WTC11 (cell line): ENCODE measurements around the gene KDM4C. TPM values are rescaled to one million over a fixed set of nuclear protein-coding genes. Genes with fewer than 3 reads are reported as not detected.

Experiments
- ATAC-seq: fragments of 200-7000 bp; cut with Tn5 transposase; 2 replicates; pipeline ENCODE4 v1.10.0; 2021; ENCODE audit warnings: mild to moderate bottlenecking, moderate library complexity
- CTCF ChIA-PET: fragments of 300-600 bp; sonication (Branson Sonifier 250); formaldehyde crosslinking; loops from one replicate; lab custom pipeline; 2021; ENCODE audit warnings: antibody characterized with exemption; lab: Charles Lee
- POLR2A ChIA-PET: fragments of 350-600 bp; sonication (Branson Sonifier 250); formaldehyde crosslinking; loops from one replicate; lab custom pipeline; 2021; ENCODE audit warnings: antibody characterized with exemption; lab: Charles Lee
- DNase-seq: peaks from one replicate; pipeline ENCODE4 v3.0.0; 2021; ENCODE audit warnings: low spot score
- H3K27ac Mint-ChIP-seq: 2 replicates; pipeline ENCODE4 v1.8.0; 2021; ENCODE audit warnings: mixed read lengths
- H3K27me3 Mint-ChIP-seq: 2 replicates; pipeline ENCODE4 v1.8.0; 2021; ENCODE audit warnings: low read depth, mild to moderate bottlenecking, moderate library complexity, mixed read lengths
- H3K36me3 Mint-ChIP-seq: 2 replicates; pipeline ENCODE4 v1.8.0; 2021; ENCODE audit warnings: mixed read lengths
- H3K4me1 Mint-ChIP-seq: 2 replicates; pipeline ENCODE4 v1.8.0; 2022; ENCODE audit warnings: mixed read lengths
- H3K4me3 Mint-ChIP-seq: 2 replicates; pipeline ENCODE4 v1.8.0; 2021; ENCODE audit warnings: mild to moderate bottlenecking, moderate library complexity, mixed read lengths
- H3K9me3 Mint-ChIP-seq: 2 replicates; pipeline ENCODE4 v1.8.0; 2021; ENCODE audit warnings: mixed read lengths
- CBFB ChIP-seq: sonication (generic); formaldehyde crosslinking; IDR thresholded peaks from 2 replicates; pipeline ENCODE4 v1.8.1; 2022; ENCODE audit warnings: mild to moderate bottlenecking, low read depth, missing genetic modification reagents
- GRHL2 ChIP-seq: fragments of 250-450 bp; sonication (Bioruptor Pico); IDR thresholded peaks from 2 replicates; pipeline ENCODE4 v1.8.0; 2022; ENCODE audit warnings: mild to moderate bottlenecking, moderate library complexity; ENCODE audit not compliant: insufficient replicate concordance, severe bottlenecking
- JAZF1 ChIP-seq: fragments of 250-450 bp; sonication (Bioruptor Pico); IDR thresholded peaks from 2 replicates; pipeline ENCODE4 v1.9.0; 2021; ENCODE audit warnings: moderate library complexity, mild to moderate bottlenecking, inconsistent platforms
- KAT7 ChIP-seq: sonication (generic); formaldehyde crosslinking; IDR thresholded peaks from 2 replicates; pipeline ENCODE4 v1.8.1; 2023; ENCODE audit warnings: missing genetic modification reagents, mild to moderate bottlenecking, borderline replicate concordance
- NR3C1 ChIP-seq: sonication (generic); formaldehyde crosslinking; conservative IDR thresholded peaks from 2 replicates; pipeline ENCODE4 v1.8.1; 2023; ENCODE audit warnings: low read depth, mild to moderate bottlenecking, missing genetic modification reagents
- OVOL2 ChIP-seq: fragments of 250-450 bp; sonication (Bioruptor Pico); IDR thresholded peaks from 2 replicates; pipeline ENCODE4 v1.9.0; 2021; ENCODE audit warnings: mild to moderate bottlenecking, borderline replicate concordance
- SMAD4 ChIP-seq: sonication (generic); formaldehyde crosslinking; IDR thresholded peaks from 2 replicates; pipeline ENCODE4 v1.8.0; 2022; ENCODE audit warnings: mild to moderate bottlenecking, missing genetic modification reagents
- ZNF121 ChIP-seq: sonication (generic); formaldehyde crosslinking; IDR thresholded peaks from 2 replicates; pipeline ENCODE4 v1.8.0; 2023; ENCODE audit warnings: missing genetic modification reagents
- total RNA-seq: library from RNA; stranded (reverse); gene quantifications from 3 replicates; pipeline ENCODE4 v1.2.3, GENCODE V29; 2021
- TF ChIP-seq, protein P1 (sequence below): sonication (generic); formaldehyde crosslinking; IDR thresholded peaks from 2 replicates; pipeline ENCODE4 v1.8.1; 2023; ENCODE audit warnings: mild to moderate bottlenecking, missing genetic modification reagents
- TF ChIP-seq, protein P2 (sequence below): sonication (generic); formaldehyde crosslinking; IDR thresholded peaks from 2 replicates; pipeline ENCODE4 v1.8.1; 2023; ENCODE audit warnings: mild to moderate bottlenecking, missing genetic modification reagents, moderate library complexity
- TF ChIP-seq, protein P3 (sequence below): fragments of 250-450 bp; sonication (Bioruptor Pico); IDR thresholded peaks from 2 replicates; pipeline ENCODE4 v1.9.0; 2021; ENCODE audit warnings: mild to moderate bottlenecking
- TF ChIP-seq, protein P4 (sequence below): sonication (generic); formaldehyde crosslinking; IDR thresholded peaks from 2 replicates; pipeline ENCODE4 v1.8.1; 2023; ENCODE audit warnings: mild to moderate bottlenecking, missing genetic modification reagents
- TF ChIP-seq, protein P5 (sequence below): sonication (generic); formaldehyde crosslinking; IDR thresholded peaks from 2 replicates; pipeline ENCODE4 v1.8.1; 2023; ENCODE audit warnings: mild to moderate bottlenecking, missing genetic modification reagents, moderate library complexity
- TF ChIP-seq, protein P6 (sequence below): fragments of 250-450 bp; sonication (Bioruptor Pico); conservative IDR thresholded peaks from 2 replicates; pipeline ENCODE4 v1.9.0; 2021; ENCODE audit warnings: mild to moderate bottlenecking

The KDM4C gene
- total RNA-seq, 1 experiment from 2014 or later = 29.2 TPM

DNA sequence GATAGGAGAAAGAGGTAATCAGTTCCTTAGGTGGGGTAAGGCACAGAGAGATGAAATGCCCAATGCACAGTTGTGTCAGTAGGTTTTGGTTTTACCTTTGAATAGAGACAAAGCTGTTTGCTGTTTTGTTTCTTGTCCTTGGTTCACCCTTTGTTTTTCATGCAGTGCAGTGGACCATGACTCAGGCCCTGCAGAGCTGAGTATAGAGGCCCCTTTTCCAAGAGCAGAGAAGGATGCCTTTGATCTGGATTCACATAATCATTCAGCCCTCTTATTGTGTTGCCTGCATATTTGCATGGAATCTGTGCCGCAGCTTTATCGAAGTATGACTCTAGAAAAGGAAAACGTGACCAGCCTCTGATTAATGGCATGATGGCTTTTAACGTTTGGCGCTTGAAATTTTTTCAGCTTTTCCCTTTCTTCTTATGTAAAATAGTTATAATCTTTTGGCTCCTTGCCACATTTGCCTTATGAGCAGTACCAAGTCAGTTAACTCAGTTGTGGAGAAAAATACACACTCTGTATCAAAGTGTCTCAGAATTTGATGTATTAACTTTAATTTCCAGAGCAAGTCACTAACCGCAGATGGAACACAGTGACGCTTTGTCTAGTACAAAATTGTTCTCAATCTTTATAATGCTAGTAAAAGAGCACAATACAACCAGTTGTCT is 197.6 kb downstream of the KDM4C start (continued):
- TF ChIP-seq KAT7 (CRISPR knock-in tag) = no peak
- TF ChIP-seq, protein P1, sequence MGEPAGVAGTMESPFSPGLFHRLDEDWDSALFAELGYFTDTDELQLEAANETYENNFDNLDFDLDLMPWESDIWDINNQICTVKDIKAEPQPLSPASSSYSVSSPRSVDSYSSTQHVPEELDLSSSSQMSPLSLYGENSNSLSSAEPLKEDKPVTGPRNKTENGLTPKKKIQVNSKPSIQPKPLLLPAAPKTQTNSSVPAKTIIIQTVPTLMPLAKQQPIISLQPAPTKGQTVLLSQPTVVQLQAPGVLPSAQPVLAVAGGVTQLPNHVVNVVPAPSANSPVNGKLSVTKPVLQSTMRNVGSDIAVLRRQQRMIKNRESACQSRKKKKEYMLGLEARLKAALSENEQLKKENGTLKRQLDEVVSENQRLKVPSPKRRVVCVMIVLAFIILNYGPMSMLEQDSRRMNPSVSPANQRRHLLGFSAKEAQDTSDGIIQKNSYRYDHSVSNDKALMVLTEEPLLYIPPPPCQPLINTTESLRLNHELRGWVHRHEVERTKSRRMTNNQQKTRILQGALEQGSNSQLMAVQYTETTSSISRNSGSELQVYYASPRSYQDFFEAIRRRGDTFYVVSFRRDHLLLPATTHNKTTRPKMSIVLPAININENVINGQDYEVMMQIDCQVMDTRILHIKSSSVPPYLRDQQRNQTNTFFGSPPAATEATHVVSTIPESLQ (CRISPR knock-in tag) = no peak
- TF ChIP-seq, protein P2, sequence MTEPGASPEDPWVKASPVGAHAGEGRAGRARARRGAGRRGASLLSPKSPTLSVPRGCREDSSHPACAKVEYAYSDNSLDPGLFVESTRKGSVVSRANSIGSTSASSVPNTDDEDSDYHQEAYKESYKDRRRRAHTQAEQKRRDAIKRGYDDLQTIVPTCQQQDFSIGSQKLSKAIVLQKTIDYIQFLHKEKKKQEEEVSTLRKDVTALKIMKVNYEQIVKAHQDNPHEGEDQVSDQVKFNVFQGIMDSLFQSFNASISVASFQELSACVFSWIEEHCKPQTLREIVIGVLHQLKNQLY (CRISPR knock-in tag) = no peak
- TF ChIP-seq, protein P3, sequence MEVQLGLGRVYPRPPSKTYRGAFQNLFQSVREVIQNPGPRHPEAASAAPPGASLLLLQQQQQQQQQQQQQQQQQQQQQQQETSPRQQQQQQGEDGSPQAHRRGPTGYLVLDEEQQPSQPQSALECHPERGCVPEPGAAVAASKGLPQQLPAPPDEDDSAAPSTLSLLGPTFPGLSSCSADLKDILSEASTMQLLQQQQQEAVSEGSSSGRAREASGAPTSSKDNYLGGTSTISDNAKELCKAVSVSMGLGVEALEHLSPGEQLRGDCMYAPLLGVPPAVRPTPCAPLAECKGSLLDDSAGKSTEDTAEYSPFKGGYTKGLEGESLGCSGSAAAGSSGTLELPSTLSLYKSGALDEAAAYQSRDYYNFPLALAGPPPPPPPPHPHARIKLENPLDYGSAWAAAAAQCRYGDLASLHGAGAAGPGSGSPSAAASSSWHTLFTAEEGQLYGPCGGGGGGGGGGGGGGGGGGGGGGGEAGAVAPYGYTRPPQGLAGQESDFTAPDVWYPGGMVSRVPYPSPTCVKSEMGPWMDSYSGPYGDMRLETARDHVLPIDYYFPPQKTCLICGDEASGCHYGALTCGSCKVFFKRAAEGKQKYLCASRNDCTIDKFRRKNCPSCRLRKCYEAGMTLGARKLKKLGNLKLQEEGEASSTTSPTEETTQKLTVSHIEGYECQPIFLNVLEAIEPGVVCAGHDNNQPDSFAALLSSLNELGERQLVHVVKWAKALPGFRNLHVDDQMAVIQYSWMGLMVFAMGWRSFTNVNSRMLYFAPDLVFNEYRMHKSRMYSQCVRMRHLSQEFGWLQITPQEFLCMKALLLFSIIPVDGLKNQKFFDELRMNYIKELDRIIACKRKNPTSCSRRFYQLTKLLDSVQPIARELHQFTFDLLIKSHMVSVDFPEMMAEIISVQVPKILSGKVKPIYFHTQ (CRISPR knock-in tag) = no peak
- TF ChIP-seq, protein P4, sequence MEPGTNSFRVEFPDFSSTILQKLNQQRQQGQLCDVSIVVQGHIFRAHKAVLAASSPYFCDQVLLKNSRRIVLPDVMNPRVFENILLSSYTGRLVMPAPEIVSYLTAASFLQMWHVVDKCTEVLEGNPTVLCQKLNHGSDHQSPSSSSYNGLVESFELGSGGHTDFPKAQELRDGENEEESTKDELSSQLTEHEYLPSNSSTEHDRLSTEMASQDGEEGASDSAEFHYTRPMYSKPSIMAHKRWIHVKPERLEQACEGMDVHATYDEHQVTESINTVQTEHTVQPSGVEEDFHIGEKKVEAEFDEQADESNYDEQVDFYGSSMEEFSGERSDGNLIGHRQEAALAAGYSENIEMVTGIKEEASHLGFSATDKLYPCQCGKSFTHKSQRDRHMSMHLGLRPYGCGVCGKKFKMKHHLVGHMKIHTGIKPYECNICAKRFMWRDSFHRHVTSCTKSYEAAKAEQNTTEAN (CRISPR knock-in tag) = no peak
- TF ChIP-seq, all 79 proteins: peak for 0

DNA sequence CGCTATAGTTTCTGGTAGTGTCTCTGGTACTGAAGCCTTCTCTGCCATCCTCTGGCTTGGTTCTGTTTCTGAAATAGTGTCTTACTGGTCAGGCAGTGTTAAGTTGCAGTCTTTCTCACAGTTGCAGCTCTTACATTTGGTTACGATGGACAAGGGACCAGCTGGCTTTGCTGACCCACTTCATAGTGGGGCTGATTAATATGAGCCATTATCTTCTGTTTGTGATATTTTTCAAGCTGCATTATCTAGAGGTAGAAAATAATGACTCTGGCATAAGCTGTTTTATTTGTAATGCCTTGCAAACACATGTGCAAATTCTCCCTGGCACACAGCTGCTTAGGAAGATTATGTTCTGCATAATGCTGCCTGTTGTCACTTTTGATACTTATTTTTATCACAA is 199.1 kb downstream of the KDM4C start:
- ATAC-seq (no peak), DNase-seq (no peak)
- Mint-ChIP-seq H3K36me3 (no peaks in the 10 kb centered on the region; the same call in 1 of the 2 replicates), H3K27me3 (no peaks in the 10 kb centered on the region), H3K4me3 (no peak overlapping the region), H3K27ac (0 out of 2 replicates have a peak overlapping the region, but pooled peaks have one; percentile 48), H3K9me3 (no peaks in the 10 kb centered on the region), H3K4me1 (peaks cover 38% of the 10 kb centered on the region)
- TF ChIP-seq JAZF1 (CRISPR knock-in tag) (no peak), SMAD4 (no peak)
- POLR2A ChIA-PET = interaction anchor here (0.7 kb wide), 1 partner anchor 712 kb away, joined by 3 read pairs; no protein-coding TSS in a partner anchor
- CTCF ChIA-PET = no interaction called here

DNA sequence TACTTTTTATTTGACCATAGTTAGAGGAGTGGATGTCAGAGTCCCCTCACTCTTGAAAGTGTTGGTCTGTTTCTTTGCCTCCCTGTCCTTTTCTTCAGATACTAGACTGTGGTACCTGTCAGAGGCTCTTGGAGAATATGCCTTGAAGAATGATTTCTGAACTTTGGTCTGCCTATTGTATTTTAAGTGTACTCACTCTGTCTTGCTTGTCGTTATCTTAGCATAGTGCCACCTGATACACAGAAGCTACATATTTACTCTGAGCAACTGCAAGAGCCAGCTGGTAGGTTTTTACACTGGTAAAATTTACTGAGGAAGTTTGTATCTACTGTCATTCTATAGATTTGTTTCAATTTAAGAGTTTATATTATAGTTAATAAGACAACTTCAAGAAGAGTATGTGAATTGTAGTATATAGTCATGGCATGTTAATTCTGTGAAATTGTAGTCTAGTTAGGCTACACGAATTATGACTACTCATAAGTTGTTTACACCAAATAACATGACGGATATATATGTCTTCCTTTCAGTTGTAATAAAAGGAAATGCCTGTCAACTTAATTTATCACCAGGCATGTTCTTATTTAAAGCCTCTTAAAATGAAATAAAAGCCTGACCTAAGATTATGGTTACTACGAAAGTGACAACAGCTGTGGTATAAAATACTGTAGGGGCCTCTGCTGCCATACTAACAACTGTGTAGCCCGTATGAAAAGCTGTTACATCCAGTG is 201.7 kb downstream of the KDM4C start:
- DNase-seq = no peak
- no peaks in the 10 kb centered on the region for H3K27me3 Mint-ChIP-seq
- peaks cover 23% of the 10 kb centered on the region for H3K4me1 Mint-ChIP-seq
- CTCF ChIA-PET = interaction anchor here (1.3 to 1.9 kb wide), 2 partner anchors 27 to 132 kb away, joined by 4 read pairs; no protein-coding TSS in a partner anchor
- no peak for TF ChIP-seq CBFB (CRISPR knock-in tag)
- TF ChIP-seq, all 79 proteins: peak for 0
- H3K27ac Mint-ChIP-seq = no peak overlapping the region
- H3K36me3 Mint-ChIP-seq = no peaks in the 10 kb centered on the region; the same call in 1 of the 2 replicates
- H3K9me3 Mint-ChIP-seq = no peaks in the 10 kb centered on the region
- POLR2A ChIA-PET = no interaction called here
- H3K4me3 Mint-ChIP-seq = no peak overlapping the region
- ATAC-seq = no peak

DNA sequence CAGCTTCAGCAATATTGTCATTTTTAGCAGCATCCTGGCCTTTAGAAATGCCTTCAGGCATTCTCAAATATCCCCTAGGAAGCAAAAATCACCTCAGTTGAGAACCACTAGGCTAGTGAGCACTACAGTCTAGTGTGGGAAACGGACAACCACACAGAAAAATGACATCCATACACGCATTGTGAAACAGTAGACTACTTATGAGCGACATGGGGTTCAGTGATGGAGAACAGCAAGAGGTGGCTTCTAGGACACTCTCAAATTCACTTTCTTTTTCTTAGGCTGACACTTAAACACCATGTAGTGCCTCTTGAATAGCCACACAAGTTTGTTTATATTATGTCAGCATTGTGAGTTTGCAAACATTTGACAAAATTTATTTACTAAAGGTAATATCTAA is 203.0 kb downstream of the KDM4C start:
- ATAC-seq (no peak), DNase-seq (no peak)
- H3K4me1 Mint-ChIP-seq = peaks cover 10% of the 10 kb centered on the region
- no peaks in the 10 kb centered on the region for H3K27me3 Mint-ChIP-seq
- H3K4me3 Mint-ChIP-seq = no peak overlapping the region
- ChIA-PET CTCF (interaction anchor here (0.7 to 1.9 kb wide), 3 partner anchors 29 to 400 kb away, joined by 3 to 4 read pairs (median 4); no protein-coding TSS in a partner anchor), POLR2A (no interaction called here)
- no peaks in the 10 kb centered on the region for H3K9me3 Mint-ChIP-seq
- no peak overlapping the region for H3K27ac Mint-ChIP-seq
- no peaks in the 10 kb centered on the region; the same call in 1 of the 2 replicates for H3K36me3 Mint-ChIP-seq
- TF ChIP-seq, protein P5, sequence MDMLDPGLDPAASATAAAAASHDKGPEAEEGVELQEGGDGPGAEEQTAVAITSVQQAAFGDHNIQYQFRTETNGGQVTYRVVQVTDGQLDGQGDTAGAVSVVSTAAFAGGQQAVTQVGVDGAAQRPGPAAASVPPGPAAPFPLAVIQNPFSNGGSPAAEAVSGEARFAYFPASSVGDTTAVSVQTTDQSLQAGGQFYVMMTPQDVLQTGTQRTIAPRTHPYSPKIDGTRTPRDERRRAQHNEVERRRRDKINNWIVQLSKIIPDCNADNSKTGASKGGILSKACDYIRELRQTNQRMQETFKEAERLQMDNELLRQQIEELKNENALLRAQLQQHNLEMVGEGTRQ (CRISPR knock-in tag) = no peak
- TF ChIP-seq ZNF121 (CRISPR knock-in tag) (no peak), GRHL2 (CRISPR knock-in tag) (no peak), OVOL2 (CRISPR knock-in tag) (no peak), NR3C1 (CRISPR knock-in tag) (no peak)
- TF ChIP-seq, protein P6, sequence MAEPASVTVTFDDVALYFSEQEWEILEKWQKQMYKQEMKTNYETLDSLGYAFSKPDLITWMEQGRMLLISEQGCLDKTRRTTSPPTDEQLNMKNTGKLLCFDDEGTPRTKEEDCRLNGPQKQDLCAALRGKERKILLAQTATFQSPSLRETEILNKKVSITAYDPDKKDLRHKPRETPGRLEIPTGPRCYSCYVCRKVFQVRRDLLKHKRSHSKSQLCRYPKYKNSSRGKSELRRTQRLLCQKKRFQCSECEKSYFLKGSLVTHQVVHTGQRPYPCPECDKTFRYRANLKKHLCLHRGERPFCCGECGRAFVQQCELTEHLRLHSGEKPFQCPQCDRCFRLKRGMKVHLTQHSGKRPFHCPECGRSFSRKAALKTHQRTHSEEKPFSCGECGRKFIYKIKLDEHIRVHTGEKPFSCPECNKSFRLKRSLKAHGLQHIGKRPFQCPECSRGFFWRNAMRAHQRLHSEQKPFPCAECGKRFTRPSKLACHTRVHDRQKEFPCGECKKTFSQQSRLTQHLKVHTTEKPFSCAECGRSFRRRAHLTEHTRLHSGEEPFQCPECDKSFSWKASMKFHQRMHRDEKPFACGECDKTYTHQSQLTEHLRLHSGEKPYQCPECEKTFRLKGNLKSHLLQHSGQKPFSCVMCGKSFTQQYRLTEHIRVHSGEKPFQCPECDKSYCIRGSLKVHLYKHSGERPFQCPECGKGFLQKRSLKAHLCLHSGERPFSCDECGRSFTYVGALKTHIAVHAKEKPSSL (CRISPR knock-in tag) = no peak
